Liver (tissue), 9 donors: ENCODE data around the gene ITIH5. TPM values are rescaled to one million over a fixed set of nuclear protein-coding genes. Genes with fewer than 3 reads are reported as not detected.

Experiments
- DNase-seq: peaks from one replicate; pipeline ENCODE4 v3.0.0-alpha.2; 2017; ENCODE audit warnings: low spot score
- H3K27ac ChIP-seq, 2 donors: one replicate each; pipeline ENCODE4 v1.7.0; 2013; ENCODE audit warnings: inconsistent platforms in 2 of 2, low read length in 2 of 2, control low read depth in 1 of 2, low read depth in 1 of 2, mild to moderate bottlenecking in 1 of 2
- H3K27me3 ChIP-seq, 4 donors: one replicate each; pipeline versions ENCODE4 v1.6.1 to v1.7.0; 2013; ENCODE audit warnings: low read length in 3 of 4, inconsistent platforms in 1 of 4, mild to moderate bottlenecking in 1 of 4, moderate library complexity in 1 of 4; ENCODE audit not compliant: control insufficient read depth in 4 of 4, insufficient read depth in 4 of 4
- H3K36me3 ChIP-seq, 4 donors: one replicate each; pipeline versions ENCODE4 v1.6.1 to v1.7.0; 2013; ENCODE audit warnings: low read length in 3 of 4, mild to moderate bottlenecking in 3 of 4, low read depth in 1 of 4, moderate library complexity in 1 of 4; ENCODE audit not compliant: control insufficient read depth in 4 of 4, insufficient read depth in 3 of 4
- H3K4me1 ChIP-seq, 4 donors: one replicate each; pipeline versions ENCODE4 v1.6.1 to v1.7.0; 2013; ENCODE audit warnings: low read length in 3 of 4, mild to moderate bottlenecking in 3 of 4, moderate library complexity in 1 of 4; ENCODE audit not compliant: control insufficient read depth in 4 of 4, insufficient read depth in 4 of 4
- H3K4me3 ChIP-seq, 3 donors: one replicate each; pipeline versions ENCODE4 v1.6.1 to v1.7.0; 2013; ENCODE audit warnings: low read length in 3 of 3, control low read depth in 1 of 3, low read depth in 1 of 3, mild to moderate bottlenecking in 1 of 3
- H3K9ac ChIP-seq, 2 donors: one replicate each; pipeline ENCODE4 v1.7.0; 2013; ENCODE audit warnings: low read length in 2 of 2, mild to moderate bottlenecking in 2 of 2, moderate library complexity in 2 of 2, control low read depth in 1 of 2, low read depth in 1 of 2
- H3K9me3 ChIP-seq, 4 donors: one replicate each; pipeline versions ENCODE4 v1.6.1 to v1.7.0; 2013; ENCODE audit warnings: low read length in 3 of 4; ENCODE audit not compliant: control insufficient read depth in 4 of 4
- ATF3 ChIP-seq: IDR thresholded peaks from 2 replicates; pipeline ENCODE4 v1.6.1; 2016; ENCODE audit warnings: antibody characterized with exemption
- EGR1 ChIP-seq, 2 donors: IDR thresholded peaks; 2 replicates each; pipeline ENCODE4 v1.6.1; 2016 to 2018; ENCODE audit warnings: antibody characterized with exemption in 2 of 2, low read depth in 2 of 2
- FOXA1 ChIP-seq: IDR thresholded peaks from 2 replicates; pipeline ENCODE4 v1.6.1; 2016; ENCODE audit warnings: antibody characterized with exemption
- FOXA2 ChIP-seq: IDR thresholded peaks from 2 replicates; pipeline ENCODE4 v1.6.1; 2016; ENCODE audit warnings: antibody characterized with exemption
- HNF4G ChIP-seq: IDR thresholded peaks from 2 replicates; pipeline ENCODE4 v1.6.1; 2016; ENCODE audit warnings: antibody characterized with exemption
- JUND ChIP-seq, 2 donors: IDR thresholded peaks; 2 replicates each; pipeline ENCODE4 v1.6.1; 2016; ENCODE audit warnings: antibody characterized with exemption in 2 of 2
- MAX ChIP-seq: IDR thresholded peaks from 2 replicates; pipeline ENCODE4 v1.6.1; 2016; ENCODE audit warnings: antibody characterized with exemption
- RAD21 ChIP-seq, 2 donors: IDR thresholded peaks; 2 replicates each; pipeline ENCODE4 v1.6.1; 2016; ENCODE audit warnings: antibody characterized with exemption in 2 of 2, mild to moderate bottlenecking in 2 of 2
- RXRA ChIP-seq, 2 donors: IDR thresholded peaks; 2 replicates each; pipeline ENCODE4 v1.6.1; 2017 to 2018; ENCODE audit warnings: antibody characterized with exemption in 2 of 2, mild to moderate bottlenecking in 1 of 2
- SP1 ChIP-seq: IDR thresholded peaks from 2 replicates; pipeline ENCODE4 v1.6.1; 2018; ENCODE audit warnings: antibody characterized with exemption, mild to moderate bottlenecking
- TAF1 ChIP-seq: conservative IDR thresholded peaks from 2 replicates; pipeline ENCODE4 v1.6.1; 2016; ENCODE audit warnings: antibody characterized with exemption, mild to moderate bottlenecking
- WGBS: extraction: QIAGEN DNeasy Blood & Tissue Kit; methylation state at CpG from one replicate; pipeline ENCODE4 v1.1.7; 2013; 5-methylcytosine and 5-hydroxymethylcytosine counted together
- polyA plus RNA-seq, 2 donors: library from polyadenylated mRNA; stranded (reverse) in 1 of 2; unstranded in 1 of 2; fragments of 200-250 nt in 1 of 2; fragments of >200 nt in 1 of 2; fragmentation: Nextera tagmentation in 1 of 2; extraction: Ambion mirVana in 1 of 2; gene quantifications; one replicate each; pipeline versions ENCODE4 v1.2.1 to v1.2.3, GENCODE V29; 2013 to 2015
- total RNA-seq, 2 donors: library from RNA; depleted of rRNA; stranded (reverse); fragments of >200 nt; gene quantifications; one replicate each; pipeline ENCODE4 v1.2.3, GENCODE V29; 2014
- TF ChIP-seq, protein P1 (sequence below): IDR thresholded peaks from 2 replicates; pipeline ENCODE4 v1.6.1; 2016; ENCODE audit warnings: antibody characterized with exemption, mild to moderate bottlenecking
- TF ChIP-seq, protein P2 (sequence below): fragments of 150-350 bp; IDR thresholded peaks from 2 replicates; pipeline ENCODE4 v1.5.1; 2017; ENCODE audit warnings: improper control_type of control experiment, low read depth, low read length; ENCODE audit not compliant: missing input control
- donor health status: healthy.
- donor health status: healthy.
- donor health status: healthy.
- donor health status: healthy.
- donor health status: healthy.

ITIH5 gene
- total and polyA plus RNA-seq, 4 donors: 0.60 to 1.3 (median 0.98) TPM

DNA sequence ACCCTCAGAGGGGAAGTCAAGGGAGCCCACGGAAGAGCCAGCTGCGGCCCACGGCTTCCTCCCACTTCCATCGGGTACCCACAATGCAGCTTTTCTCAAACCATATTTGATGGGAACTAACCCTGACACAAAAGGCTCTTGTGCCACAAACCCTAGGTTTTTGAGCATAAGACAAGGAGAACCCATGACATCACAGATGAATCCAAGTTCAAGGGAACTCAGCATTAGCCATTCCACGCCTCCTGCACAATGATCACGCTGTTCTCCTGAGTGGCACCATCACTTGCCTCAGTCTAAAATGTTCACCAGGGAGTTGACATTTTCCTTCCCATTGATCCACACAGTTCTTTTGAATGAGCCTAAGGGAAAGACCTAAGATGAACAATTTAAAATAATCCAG, 70.4 kb downstream of the ITIH5 start:
- Histone ChIP-seq H3K9ac (no peak overlapping the region), H3K4me1 (no peaks in the 10 kb centered on the region), H3K4me3 (no peak overlapping the region), H3K27me3 (no peaks in the 10 kb centered on the region), H3K9me3 (no peaks in the 10 kb centered on the region), H3K27ac (no peak overlapping the region), H3K36me3 (no peaks in the 10 kb centered on the region)
- 80% methylated on average over 6 of the region's 6 CpGs for WGBS
- TF ChIP-seq TAF1 (no peak), FOXA2 (no peak), EGR1 (IDR thresholded peaks at IDR 0.05; ENCODE audit: low read depth in 2 of 2) (no peak), FOXA1 (no peak), SP1 (no peak), RXRA (IDR thresholded peaks at IDR 0.05) (no peak), HNF4G (no peak), JUND (IDR thresholded peaks at IDR 0.05) (no peak)
- TF ChIP-seq, protein P1, sequence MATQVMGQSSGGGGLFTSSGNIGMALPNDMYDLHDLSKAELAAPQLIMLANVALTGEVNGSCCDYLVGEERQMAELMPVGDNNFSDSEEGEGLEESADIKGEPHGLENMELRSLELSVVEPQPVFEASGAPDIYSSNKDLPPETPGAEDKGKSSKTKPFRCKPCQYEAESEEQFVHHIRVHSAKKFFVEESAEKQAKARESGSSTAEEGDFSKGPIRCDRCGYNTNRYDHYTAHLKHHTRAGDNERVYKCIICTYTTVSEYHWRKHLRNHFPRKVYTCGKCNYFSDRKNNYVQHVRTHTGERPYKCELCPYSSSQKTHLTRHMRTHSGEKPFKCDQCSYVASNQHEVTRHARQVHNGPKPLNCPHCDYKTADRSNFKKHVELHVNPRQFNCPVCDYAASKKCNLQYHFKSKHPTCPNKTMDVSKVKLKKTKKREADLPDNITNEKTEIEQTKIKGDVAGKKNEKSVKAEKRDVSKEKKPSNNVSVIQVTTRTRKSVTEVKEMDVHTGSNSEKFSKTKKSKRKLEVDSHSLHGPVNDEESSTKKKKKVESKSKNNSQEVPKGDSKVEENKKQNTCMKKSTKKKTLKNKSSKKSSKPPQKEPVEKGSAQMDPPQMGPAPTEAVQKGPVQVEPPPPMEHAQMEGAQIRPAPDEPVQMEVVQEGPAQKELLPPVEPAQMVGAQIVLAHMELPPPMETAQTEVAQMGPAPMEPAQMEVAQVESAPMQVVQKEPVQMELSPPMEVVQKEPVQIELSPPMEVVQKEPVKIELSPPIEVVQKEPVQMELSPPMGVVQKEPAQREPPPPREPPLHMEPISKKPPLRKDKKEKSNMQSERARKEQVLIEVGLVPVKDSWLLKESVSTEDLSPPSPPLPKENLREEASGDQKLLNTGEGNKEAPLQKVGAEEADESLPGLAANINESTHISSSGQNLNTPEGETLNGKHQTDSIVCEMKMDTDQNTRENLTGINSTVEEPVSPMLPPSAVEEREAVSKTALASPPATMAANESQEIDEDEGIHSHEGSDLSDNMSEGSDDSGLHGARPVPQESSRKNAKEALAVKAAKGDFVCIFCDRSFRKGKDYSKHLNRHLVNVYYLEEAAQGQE: no peak
- TF ChIP-seq, protein P2, sequence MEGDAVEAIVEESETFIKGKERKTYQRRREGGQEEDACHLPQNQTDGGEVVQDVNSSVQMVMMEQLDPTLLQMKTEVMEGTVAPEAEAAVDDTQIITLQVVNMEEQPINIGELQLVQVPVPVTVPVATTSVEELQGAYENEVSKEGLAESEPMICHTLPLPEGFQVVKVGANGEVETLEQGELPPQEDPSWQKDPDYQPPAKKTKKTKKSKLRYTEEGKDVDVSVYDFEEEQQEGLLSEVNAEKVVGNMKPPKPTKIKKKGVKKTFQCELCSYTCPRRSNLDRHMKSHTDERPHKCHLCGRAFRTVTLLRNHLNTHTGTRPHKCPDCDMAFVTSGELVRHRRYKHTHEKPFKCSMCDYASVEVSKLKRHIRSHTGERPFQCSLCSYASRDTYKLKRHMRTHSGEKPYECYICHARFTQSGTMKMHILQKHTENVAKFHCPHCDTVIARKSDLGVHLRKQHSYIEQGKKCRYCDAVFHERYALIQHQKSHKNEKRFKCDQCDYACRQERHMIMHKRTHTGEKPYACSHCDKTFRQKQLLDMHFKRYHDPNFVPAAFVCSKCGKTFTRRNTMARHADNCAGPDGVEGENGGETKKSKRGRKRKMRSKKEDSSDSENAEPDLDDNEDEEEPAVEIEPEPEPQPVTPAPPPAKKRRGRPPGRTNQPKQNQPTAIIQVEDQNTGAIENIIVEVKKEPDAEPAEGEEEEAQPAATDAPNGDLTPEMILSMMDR: no peak
- no peak for DNase-seq

- DNase-seq: no peak
- Histone ChIP-seq H3K9me3 (no peaks in the 10 kb centered on the region), H3K4me1 (no peaks in the 10 kb centered on the region), H3K36me3 (no peaks in the 10 kb centered on the region), H3K4me3 (no peak overlapping the region), H3K27me3 (no peaks in the 10 kb centered on the region), H3K27ac (no peak overlapping the region), H3K9ac (no peak overlapping the region)
- 79% methylated on average over 4 of the region's 4 CpGs for WGBS
- TF ChIP-seq HNF4G: no peak
- no peak for TF ChIP-seq MAX
- no peak for TF ChIP-seq SP1
- TF ChIP-seq FOXA2: no peak
- no peak for TF ChIP-seq RXRA (IDR thresholded peaks at IDR 0.05)
- TF ChIP-seq EGR1 (IDR thresholded peaks at IDR 0.05; ENCODE audit: low read depth in 2 of 2): no peak
- TF ChIP-seq, protein P1: no peak
- TF ChIP-seq, protein P2: no peak
- no peak for TF ChIP-seq RAD21 (IDR thresholded peaks at IDR 0.05)
- TF ChIP-seq ATF3: no peak
Measured at GRCh38 chr10:7593905-7594304, 72.9 kb downstream of the ITIH5 start.
